ENCODE results near the gene ANO6.
"Not testable (repeated sequence)": the region's sequence is repeated elsewhere in the genome, so short reads cannot be mapped to it uniquely, and the experiment has no call there.

ANO6 gene

DNA sequence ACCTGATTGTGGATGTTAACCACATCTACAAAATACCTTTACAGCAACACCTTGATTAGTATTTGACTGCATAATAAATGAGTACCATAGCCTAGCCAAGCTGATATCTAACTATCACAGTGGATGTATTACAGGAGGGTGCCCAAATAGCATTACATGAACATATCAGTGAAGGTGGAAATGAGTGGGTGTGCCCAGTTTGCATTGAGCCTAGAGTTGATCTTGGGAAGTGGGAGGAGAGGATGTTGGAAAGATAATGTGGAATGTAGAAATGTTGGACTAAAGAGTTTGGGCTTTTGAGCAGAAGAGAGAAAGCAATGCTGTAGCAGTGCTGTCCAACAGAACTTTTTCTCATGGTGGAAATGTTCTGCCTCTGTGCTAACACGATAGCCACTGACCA lies 98.9 kb downstream of the ANO6 start:
- no peak for DNase-seq

DNA sequence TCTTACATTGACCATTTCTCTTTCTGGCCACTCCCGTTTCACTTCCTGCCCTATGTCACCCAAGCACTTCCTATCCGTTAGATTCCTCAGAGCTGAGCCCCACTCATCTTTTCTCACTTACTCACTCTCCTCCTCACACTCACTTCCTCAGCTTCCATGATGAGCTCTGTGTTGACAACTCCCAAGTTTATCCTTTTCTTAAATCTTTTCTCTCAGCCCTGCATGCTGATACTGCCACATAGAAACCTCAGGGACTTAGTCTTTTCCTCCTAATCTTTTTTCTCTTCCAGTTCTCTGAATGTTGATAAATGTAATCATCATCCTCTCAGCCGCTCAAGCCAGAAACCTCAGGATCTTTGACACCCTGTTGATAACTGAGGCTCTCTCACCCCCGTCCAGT lies 99.6 kb downstream of the ANO6 start:
- DNase-seq = no peak

DNA sequence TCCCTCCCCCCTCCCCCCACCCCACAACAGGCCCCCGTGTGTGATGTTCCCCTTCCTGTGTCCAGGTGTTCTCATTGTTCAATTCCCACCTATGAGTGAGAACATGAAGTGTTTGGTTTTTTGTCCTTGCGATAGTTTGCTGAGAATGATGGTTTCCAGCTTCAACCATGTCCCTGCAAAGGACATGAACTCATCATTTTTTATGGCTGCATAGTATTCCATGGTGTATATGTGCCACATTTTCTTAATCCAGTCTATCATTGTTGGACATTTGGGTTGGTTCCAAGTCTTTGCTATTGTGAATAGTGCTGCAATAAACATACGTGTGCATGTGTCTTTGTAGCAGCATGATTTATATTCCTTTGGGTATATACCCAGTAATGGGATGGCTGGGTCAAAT lies 101.4 kb downstream of the ANO6 start:
- not testable (repeated sequence) for DNase-seq

DNA sequence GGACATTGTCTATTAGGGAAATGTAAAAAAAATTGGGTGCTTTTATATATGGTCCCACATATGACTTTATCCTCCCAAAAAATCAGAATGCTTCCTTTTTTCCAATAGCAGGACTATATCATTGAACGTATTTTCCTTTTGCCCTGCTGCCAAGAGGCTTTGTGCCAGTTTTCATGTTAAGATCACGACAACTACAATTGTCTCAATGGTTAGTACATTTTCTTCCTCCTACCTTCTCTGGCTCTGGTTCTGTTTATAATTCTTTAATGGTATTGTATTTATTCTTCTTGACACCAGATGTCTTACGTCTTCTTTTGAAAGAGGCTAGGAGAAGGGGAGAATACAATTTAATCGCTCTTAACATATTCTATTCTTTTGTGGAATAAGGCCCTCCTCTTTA lies 106.9 kb downstream of the ANO6 start:
- no peak for DNase-seq

DNA sequence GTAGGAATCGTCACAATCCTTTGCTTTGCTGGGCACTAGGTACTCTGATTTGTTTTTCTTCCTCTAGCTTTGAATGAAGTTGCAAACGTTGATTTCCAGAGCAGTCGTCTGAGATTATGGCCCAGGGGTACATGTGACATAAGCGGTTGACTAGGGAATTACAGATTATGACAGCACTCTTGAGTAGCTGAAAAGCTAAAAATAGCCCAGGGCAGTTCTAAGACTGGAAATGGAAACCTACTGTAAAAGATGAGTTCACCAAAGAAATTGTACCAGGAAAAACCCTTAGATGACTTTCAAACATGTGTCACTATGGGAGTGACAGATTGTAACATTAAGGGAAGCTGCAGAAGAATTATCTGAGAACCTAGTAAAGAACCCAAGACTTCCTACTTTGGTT lies 108.5 kb downstream of the ANO6 start:
- no peak for DNase-seq

DNA sequence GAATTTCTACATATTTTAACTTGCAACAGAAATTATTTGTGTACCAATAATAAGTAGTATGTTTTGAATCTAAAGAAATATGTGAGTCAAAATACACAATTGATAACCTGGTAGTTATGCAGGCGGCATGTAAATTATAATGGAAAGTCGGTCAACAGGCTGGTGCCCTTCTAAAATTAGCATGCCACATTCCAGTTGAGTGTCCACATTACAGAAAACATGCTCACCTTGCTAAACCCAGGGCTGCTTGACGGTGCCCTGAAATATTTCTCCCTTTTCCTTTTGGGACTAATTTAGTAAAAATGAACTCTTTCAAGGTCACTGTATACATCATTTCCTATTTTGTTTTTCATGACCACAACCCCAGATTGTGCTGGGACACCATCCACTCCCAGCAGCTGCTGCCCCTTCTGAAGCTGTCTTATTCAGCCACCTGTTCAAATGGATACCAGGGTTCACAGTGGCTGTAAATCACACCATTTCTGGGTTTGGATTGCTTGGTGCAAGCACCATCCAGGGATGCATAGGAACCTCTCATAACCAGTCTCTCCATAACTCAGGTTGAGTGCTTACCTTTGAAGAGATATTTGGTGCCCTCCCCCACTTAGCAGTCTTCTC lies 110.6 kb downstream of the ANO6 start:
- no peak for DNase-seq

DNA sequence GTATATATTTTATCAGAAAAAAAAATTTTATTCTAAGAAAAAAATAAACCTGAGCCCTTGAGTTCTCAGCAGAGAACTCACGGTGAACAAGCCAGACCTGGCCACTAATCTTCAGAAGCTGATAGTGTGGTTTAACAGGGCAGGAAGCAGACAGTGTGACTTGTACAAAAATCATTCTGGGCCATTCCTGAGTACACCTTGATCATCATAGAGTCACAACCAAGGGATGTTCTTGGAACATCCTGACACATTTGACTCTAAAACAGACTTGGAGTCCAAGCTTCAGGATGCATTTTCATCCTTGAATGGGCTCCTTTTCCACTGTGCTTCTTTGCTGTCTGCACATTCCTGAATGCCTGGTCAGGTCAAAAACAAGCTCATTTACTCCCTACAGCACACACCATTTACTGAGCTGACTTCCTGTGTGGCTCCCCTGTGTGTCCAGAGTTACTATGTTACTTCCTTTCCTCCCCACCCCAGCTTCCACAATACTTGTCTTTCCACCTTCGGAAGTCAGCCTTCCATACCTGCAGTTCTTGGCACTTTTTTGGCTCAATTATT lies 112.0 kb downstream of the ANO6 start:
- no peak for DNase-seq

DNA sequence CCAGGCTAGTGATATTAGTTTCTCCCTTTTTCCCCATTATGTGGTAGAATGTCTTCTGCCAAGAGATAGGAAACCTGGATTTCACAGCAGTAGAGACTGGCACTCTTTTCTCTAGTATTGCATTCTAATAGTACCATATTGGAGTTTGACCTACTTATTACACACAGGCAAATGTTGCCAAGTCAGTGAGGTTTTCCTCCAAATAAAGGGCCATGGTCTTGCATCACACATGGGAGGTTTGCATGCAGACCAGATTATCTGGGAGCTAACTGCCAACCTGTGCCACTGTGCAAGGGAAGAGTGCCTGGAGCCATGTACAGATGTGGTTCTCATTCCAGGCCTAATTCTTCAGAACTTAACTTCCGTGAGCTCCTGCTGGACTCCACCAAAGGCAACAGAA lies 113.3 kb downstream of the ANO6 start:
- no peak for DNase-seq

DNA sequence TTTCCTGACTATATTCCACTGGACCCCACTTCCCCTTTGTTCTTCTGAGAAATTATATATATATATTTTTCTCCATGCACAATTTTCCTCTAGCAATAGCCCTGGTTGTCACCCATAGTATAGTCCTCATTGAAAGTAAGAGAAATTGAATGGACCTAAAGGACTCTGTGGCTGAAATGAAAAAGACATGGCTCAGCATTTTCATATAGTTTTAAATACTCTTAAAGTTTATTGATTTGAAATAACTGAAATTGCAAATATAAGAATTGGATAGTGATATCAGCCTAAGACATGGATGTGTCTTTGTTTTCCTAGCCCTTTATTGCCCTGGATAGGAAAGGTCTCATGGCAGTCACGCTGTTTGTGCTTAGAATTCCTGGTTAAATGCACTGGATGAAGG lies 113.8 kb downstream of the ANO6 start:
- DNase-seq = no peak

DNA sequence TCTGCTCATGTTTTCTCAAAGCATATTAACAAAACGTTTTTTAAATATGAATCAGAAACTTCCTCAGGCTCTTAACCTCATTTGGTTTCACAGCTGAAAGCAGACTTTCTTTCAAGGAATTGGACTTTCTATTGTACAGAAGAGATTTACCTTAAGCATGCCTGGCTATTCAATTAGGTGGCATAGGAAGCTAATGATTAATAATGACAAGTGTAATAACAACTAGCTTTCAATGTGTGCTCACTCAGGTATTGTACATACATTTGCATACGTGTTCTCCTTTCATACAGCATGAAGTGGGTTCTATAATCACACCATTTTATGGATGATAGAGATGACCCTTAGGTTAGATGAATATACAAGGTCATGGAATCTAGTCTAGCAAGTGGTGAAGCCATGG lies 115.7 kb downstream of the ANO6 start:
- no peak for DNase-seq

DNA sequence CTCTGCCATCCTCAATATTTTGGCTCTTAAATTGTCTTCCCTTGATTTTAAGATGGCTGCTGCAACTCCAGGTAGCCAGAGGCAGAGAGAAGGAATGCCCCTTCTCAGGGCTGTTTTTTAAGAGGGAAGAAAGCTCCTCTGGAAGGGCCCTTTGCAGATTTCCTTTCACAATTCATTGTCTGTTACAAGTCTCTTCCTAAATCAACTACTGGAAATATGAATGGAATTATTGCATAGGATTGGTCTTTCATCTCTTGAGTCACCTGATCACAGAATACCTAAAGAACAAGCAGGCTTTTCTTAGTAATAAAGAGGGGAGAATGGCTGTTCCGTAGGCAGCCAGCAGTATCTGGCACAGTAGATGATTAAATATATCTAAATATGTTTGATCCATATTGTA lies 118.5 kb downstream of the ANO6 start:
- DNase-seq = no peak

DNA sequence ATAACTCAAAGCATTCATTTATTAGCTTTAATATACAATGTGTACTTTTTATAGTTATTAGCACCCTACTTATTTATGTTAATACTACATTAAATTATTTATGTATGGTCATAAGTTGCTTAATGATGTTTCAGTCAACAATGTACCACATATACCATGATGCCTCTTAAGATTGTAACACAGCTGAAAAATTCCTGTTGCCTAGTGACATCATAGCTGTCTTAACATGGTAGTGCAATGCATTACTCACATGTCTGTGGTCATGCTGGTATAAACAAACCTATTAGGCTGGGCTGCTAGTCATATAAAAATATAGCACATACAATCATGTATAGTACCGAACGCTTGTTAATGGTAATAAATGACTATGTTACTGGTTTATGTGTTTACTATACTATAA lies 120.4 kb downstream of the ANO6 start:
- DNase-seq = no peak

DNA sequence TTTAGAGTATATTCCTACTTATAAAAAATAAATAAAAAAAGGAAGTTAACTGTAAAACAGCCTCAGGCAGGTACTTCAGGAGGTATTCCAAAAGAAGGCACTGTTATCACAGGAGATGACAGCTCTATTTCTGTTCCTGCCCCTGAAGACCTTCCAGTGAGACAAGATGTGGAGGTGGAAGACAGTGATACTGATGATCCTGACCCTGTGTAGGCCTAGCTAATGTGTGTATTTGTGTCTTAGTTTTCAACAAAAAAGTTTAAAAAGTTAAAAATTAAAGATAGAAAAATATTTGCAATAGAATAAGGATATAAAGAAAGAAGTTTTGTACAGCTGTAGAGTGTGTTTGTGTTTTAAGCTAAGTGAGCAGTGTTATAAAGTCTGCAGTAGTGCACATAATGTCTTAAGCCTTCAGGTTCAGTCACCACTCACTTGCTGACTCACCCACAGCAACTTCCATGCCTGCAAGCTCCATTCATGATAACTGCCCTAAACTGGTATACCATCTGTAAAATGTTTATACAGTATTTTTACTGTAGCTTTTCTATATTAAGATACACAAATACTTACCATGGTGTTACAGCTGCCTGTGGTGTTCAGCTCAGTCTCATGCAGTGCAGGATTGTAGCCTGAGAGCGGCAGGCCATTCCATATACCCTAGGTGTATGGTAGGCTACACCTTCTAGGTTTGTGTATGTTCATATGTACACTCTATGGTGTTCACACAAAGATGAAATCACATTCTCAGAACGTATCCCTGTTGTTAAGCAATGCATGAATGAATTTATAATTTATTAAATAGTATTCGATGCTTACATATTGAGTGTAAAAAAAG lies 121.1 kb downstream of the ANO6 start:
- no peak for DNase-seq

DNA sequence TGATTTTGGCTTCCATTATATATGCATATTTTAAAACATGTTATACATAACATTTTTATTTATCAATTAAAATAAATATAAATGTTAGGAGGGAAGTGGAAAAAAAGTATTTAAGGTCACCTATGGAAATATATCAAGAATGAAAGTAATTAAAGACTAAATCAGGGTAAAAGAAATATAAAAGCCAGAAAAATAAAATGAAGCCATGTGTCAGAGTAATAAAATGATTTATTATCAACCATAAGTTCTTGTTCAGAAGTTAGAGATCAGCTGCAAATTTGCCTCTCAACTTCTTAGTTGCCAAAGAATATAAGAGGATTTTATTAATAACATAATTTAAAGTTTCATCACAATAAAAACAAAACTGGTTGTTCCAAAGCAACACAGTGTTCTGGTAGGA lies 121.9 kb downstream of the ANO6 start:
- DNase-seq = no peak

DNA sequence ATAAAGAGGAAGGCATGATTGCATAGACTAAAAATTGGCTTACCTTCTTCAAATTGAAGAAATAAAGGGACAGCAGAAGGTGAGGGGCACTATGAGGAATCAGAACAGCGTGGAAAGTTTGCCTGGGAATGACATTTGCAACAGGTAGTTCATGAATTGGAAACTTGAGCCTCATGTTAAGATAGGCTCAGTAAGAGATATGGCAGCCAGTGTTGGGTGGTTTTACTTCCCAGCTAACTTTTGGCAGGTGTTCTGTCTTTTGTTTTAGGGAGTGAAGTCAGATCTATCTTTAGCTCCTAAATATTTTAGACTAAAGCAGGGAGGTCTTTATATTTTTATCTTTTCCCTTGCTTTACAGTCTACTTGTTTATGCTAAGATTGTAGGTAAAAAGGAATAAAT lies 122.4 kb downstream of the ANO6 start:
- no peak for DNase-seq

DNA sequence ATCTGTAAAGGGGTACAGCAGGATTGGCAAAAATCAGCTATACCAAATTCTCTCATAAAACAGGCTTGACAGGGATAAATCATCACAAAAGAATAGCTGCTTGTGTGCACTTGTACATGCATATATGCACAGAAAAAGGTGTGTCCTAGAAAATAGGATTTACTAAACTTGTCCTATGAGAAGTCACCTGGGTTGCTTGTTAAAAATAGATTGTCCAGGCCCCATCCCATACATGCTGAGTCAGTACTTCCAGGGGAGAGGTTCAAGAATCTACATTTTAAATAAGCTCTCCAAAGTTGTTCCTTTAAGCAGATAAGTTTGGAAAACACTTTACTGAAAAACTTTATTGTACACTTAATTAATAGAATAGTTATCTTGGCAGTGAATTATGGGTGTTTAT lies 123.1 kb downstream of the ANO6 start:
- no peak for DNase-seq

DNA sequence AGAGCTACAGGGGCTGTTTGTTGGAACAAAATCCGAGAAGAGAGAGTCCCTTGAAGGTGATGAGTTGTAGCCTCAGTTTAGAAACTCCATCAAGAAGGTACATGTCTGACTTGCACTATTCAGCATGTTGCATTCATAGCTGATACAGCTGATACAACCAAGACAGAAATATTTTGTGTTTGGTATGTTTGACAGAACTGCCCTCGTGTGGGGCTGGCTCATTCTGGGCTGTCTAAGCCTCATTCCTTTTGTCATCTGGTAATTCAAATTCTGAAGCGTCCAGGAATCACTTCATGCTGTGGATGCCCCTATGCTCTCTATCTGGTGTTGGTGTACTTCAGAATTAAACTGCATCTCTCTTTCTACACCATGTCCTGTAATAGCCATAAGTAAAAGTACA lies 126.3 kb downstream of the ANO6 start:
- DNase-seq = no peak

DNA sequence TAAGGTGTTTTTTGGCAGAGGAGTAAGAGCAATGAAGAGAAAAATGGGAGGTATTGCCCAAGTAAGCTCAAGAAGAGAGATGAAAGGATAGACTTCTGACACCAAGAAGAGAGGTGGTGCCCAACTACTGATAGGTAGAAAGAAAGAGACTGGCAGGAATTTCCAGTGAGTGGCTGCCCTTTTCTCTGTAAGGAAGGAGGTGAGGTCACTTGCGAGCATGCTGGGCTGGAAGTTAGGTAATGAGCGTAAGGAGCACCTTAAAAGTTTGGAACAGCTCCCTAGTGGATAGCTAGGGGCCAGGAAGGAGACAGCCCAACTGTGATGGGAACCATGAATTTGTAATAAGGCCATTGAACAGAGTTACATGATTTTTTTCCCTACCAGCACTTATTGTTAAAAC lies 127.0 kb downstream of the ANO6 start:
- DNase-seq = no peak

DNA sequence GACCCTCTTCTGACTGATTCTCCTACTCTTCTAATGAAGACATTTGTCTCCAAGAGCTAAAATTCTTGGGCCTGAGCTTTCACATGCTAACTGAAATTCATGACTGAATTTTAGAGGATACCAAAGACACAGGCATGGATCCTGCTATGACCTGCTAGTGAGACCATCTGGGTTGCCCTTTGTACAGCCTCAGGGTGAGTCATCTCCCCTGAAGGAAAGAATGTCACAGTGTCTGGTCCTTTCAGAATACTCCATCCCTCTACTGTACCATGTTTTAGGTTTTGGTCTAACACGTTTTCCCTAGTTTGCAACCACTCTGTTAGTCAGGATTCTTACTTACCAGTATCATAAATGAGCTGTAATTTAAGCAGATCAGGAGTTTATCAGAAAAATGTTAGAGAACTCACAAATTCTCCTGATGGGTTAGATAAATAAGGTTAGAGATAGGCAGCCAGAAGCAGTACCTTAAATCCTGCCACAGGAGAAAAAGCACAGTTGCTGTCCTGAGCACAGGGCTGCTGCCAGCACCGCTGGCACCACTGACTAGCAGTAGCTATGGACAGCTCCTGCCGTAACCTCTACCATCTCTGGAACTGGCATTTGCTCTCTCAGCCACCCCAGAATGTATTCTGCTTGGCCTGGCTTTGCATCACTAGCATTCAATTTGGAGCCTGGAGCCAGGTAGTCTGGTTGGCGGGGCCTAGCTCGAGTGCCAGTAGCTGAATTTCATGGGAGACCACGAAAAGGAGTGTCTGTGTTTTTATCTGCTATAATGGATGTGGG lies 127.6 kb downstream of the ANO6 start:
- DNase-seq = no peak

DNA sequence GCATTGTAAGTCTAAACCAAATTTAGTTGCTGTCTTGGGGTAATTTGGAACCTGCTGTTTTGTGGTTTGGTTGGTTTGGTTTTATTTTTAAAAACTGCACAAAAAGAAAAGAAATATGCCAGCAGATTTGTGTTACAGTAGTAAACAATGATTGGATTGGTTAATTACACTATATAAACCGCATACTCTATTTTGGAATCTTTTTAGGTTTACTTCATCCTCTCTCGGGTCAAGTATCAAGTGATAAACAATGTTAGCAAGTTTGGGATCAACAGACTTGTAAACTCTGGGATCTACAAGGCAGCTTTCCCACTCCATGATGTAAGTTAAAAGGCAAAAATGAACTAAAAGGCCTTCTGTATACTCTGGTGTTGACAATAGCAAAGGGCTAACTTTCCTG lies 132.4 kb downstream of the ANO6 start:
- DNase-seq = no peak

DNA sequence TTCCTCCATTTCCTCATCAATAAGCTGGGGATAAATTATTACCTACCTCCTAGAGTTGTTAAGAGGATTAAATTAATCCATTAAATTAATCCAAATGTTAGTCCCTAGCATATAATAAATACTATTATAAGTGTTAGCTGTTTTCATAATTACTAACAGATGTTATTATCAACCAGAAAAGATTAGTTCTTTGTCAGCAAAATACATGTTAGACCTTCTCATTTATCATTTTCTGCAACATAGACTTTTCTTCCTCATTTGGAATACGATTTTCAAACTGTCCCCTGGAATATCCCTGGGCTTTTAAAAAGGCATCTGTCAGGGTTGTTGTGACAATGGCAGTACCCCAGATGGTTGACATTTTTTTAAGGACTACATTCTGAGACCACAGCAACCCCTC lies 133.1 kb downstream of the ANO6 start:
- DNase-seq = no peak

DNA sequence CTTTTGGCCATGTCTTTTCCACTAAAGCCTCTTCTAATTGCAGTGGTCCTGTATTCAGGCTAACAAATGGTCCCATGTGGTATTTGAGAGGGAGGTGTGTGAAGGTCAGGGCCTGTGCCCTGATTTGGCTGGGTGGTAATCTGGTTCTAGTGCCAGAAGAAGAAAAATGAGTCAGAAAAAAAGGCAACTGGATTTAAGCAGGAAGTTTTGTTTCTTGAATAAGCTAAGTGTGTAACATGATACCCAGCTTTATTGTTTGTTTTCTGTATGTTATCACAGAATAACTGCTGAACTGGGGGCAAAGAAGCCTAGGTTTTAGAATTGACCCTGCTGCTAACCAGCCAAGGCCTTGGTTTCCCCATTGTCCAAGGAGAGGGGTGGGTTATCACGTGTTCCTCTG lies 134.0 kb downstream of the ANO6 start:
- no peak for DNase-seq

DNA sequence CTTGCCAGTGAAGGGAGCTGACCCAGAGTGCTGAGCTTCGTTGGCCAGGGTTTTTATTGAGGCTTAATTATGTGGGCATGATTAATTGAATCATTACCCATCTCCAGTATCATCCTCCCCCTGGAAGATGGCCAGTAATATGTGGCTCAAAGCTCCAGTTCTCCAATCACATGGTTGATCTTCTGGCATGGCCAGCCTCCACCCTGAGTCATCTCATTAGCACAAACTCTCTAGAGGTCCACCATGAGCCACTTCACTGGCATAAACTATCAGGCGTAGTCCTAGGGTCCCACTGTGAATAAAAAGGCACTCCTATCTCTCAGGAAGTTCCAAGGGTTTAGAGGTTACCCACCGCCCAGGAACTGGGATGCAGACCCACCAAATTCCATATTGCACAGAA lies 135.0 kb downstream of the ANO6 start:
- DNase-seq = no peak
